Upper lobe of right lung (tissue), 1 donor: ENCODE measurements around the gene PRKG2. TPM values are rescaled to one million over a fixed set of nuclear protein-coding genes. Genes with fewer than 3 reads are reported as not detected.

Source experiments
- ATAC-seq: fragments of 200-7000 bp; cut with Tn5 transposase; one replicate; pipeline ENCODE4 v1.9.1; 2020; ENCODE audit warnings: mild to moderate bottlenecking, moderate library complexity
- DNase-seq: peaks from one replicate; pipeline ENCODE4 v3.0.0-alpha.2; 2020
- H3K27ac ChIP-seq: fragments of 200-600 bp; one replicate; pipeline ENCODE4 v1.8.0; 2022
- H3K27me3 ChIP-seq: fragments of 200-600 bp; one replicate; pipeline ENCODE4 v1.8.0; 2022; ENCODE audit warnings: mild to moderate bottlenecking
- H3K36me3 ChIP-seq: fragments of 200-600 bp; one replicate; pipeline ENCODE4 v1.8.0; 2022
- H3K4me1 ChIP-seq: fragments of 200-600 bp; one replicate; pipeline ENCODE4 v1.8.0; 2022
- H3K4me3 ChIP-seq: fragments of 200-600 bp; one replicate; pipeline ENCODE4 v1.8.0; 2022; ENCODE audit warnings: mild to moderate bottlenecking
- H3K9me3 ChIP-seq: fragments of 200-600 bp; one replicate; pipeline ENCODE4 v1.8.0; 2022
- intact Hi-C: fragments of 100-400 bp; cut with DNase I; formaldehyde crosslinking; loops from one replicate; pipeline ENCODE4 v1.11.0; 2022
- total RNA-seq: library from RNA; stranded (reverse); fragmentation: NEBNext Ultra II Directional; extraction: Animal tissue kit (Norgen Biotek cat#: 25700); gene quantifications from one replicate; pipeline ENCODE4 v1.2.1, GENCODE V29; 2021
- TF ChIP-seq, protein P1 (sequence below): fragments of 200-600 bp; IDR thresholded peaks from one replicate; pipeline ENCODE4 v1.8.0; 2022; ENCODE audit warnings: antibody characterized with exemption
- donor health status: DM: no; HTN: yes; CAD: no; lungs with severe emphysema.

PRKG2 gene
- total RNA-seq, 1 donor from 2014 or later, result 8.1 TPM

DNA sequence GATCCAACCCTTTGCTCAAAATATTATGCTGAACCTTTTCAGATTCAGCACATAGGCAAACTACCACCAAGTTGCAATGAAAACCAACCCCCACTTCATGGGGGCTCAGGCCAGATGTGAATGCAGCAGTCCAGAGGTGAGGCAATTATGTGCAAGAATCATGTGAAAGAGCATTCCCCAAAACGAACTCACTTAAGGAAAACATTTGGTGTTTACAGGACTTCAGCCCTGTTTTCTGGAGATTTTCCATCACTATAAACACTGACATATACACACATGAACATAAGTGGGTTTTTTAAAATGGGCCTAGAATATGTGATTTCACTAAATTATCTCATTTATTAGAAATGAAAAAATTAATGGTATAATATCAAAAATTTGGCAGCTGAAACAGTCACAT, 153.0 kb downstream of the PRKG2 start:
- ATAC-seq, result no peak
- intact Hi-C loops, result no loop called here
- TF ChIP-seq, protein P1, sequence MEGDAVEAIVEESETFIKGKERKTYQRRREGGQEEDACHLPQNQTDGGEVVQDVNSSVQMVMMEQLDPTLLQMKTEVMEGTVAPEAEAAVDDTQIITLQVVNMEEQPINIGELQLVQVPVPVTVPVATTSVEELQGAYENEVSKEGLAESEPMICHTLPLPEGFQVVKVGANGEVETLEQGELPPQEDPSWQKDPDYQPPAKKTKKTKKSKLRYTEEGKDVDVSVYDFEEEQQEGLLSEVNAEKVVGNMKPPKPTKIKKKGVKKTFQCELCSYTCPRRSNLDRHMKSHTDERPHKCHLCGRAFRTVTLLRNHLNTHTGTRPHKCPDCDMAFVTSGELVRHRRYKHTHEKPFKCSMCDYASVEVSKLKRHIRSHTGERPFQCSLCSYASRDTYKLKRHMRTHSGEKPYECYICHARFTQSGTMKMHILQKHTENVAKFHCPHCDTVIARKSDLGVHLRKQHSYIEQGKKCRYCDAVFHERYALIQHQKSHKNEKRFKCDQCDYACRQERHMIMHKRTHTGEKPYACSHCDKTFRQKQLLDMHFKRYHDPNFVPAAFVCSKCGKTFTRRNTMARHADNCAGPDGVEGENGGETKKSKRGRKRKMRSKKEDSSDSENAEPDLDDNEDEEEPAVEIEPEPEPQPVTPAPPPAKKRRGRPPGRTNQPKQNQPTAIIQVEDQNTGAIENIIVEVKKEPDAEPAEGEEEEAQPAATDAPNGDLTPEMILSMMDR, result no peak
- no peaks in the 10 kb centered on the region for H3K4me1 ChIP-seq
- no peak for DNase-seq
- no peak overlapping the region for H3K27ac ChIP-seq
- no peaks in the 10 kb centered on the region for H3K27me3 ChIP-seq
- no peaks in the 10 kb centered on the region for H3K36me3 ChIP-seq
- no peaks in the 10 kb centered on the region for H3K9me3 ChIP-seq
- no peak overlapping the region for H3K4me3 ChIP-seq

- no peaks in the 10 kb centered on the region for H3K36me3 ChIP-seq
- DNase-seq (no peak), ATAC-seq (no peak)
- H3K4me1 ChIP-seq, result no peaks in the 10 kb centered on the region
- H3K4me3 ChIP-seq, result no peak overlapping the region
- intact Hi-C loops, result no loop called here
- TF ChIP-seq, protein P1, result no peak
- H3K27me3 ChIP-seq, result no peaks in the 10 kb centered on the region
- H3K27ac ChIP-seq, result no peak overlapping the region
- H3K9me3 ChIP-seq, result no peaks in the 10 kb centered on the region
These were observed 153.7 kb downstream of the PRKG2 start for GRCh38 chr4:81061344-81061730.

- Histone ChIP-seq H3K4me1 (no peaks in the 10 kb centered on the region), H3K4me3 (no peak overlapping the region), H3K9me3 (no peaks in the 10 kb centered on the region), H3K27me3 (no peaks in the 10 kb centered on the region), H3K36me3 (no peaks in the 10 kb centered on the region), H3K27ac (no peak overlapping the region)
- ATAC-seq, result peak; percentile 76
- TF ChIP-seq, protein P1, result no peak
- no peak for DNase-seq
- intact Hi-C loops, result no loop called here
These were observed 154.3 kb downstream of the PRKG2 start for GRCh38 chr4:81060587-81061343.

- intact Hi-C loops, result no loop called here
- no peak for ATAC-seq
- no peak for DNase-seq
- H3K4me3 ChIP-seq, result no peak overlapping the region
- no peaks in the 10 kb centered on the region for H3K36me3 ChIP-seq
- H3K9me3 ChIP-seq, result no peaks in the 10 kb centered on the region
- H3K4me1 ChIP-seq, result no peaks in the 10 kb centered on the region
- TF ChIP-seq, protein P1, result no peak
- H3K27me3 ChIP-seq, result no peaks in the 10 kb centered on the region
- H3K27ac ChIP-seq, result no peak overlapping the region
These were observed 156.4 kb downstream of the PRKG2 start for GRCh38 chr4:81058621-81059020.

GRCh38 chr4:81052119-81053068, 162.6 kb downstream of the PRKG2 start:
- no peak overlapping the region for H3K27ac ChIP-seq
- H3K36me3 ChIP-seq, result no peaks in the 10 kb centered on the region
- H3K4me1 ChIP-seq, result no peaks in the 10 kb centered on the region
- DNase-seq (peak; percentile 66), ATAC-seq (peak; percentile 93)
- TF ChIP-seq, protein P1, result peak; percentile 68
- H3K27me3 ChIP-seq, result peaks cover 3% of the 10 kb centered on the region
- H3K9me3 ChIP-seq, result no peaks in the 10 kb centered on the region
- H3K4me3 ChIP-seq, result no peak overlapping the region
- intact Hi-C loops, result no loop called here
